Stimulated activated CD4-positive, alpha-beta T cell treated with anti-CD3 and anti-CD28 coated beads, Interleukin-1b, Interleukin-23, amount 100 ng/mL, for 1 hour (primary cell): Measurements from ENCODE around the gene ERVFRD-1.
"Not testable (repeated sequence)": the region's sequence is repeated elsewhere in the genome, so short reads cannot be mapped to it uniquely, and the experiment has no call there.

ENCODE experiments used
- DNase-seq, 2 donors: peaks; one replicate each; pipeline ENCODE4 v3.0.0-alpha.2; 2020; ENCODE audit warnings: low read depth in 2 of 2

ERVFRD-1 gene

GRCh38 chr6:11129908-11130565, 18.5 kb upstream of the ERVFRD-1 start:
- no peak for DNase-seq

- no peak for DNase-seq
Observed at GRCh38 chr6:11128608-11129007, 17.1 kb upstream of the ERVFRD-1 start.

GRCh38 chr6:11126876-11127275, 15.4 kb upstream of the ERVFRD-1 start:
- DNase-seq = no peak

GRCh38 chr6:11123978-11124377, 12.5 kb upstream of the ERVFRD-1 start:
- no peak for DNase-seq

- DNase-seq = no peak
Observed at GRCh38 chr6:11122380-11122779, 10.9 kb upstream of the ERVFRD-1 start.

- DNase-seq = no peak
Observed at GRCh38 chr6:11121851-11122250, 10.3 kb upstream of the ERVFRD-1 start.

- no peak for DNase-seq
Observed at GRCh38 chr6:11120271-11121005, 8.9 kb upstream of the ERVFRD-1 start.

- DNase-seq = not testable (repeated sequence)
Observed at GRCh38 chr6:11115808-11116536, 4.4 kb upstream of the ERVFRD-1 start.

GRCh38 chr6:11113038-11113437, 1.5 kb upstream of the ERVFRD-1 start:
- no peak for DNase-seq

- DNase-seq = no peak
Observed at GRCh38 chr6:11111769-11112437, 378 bp upstream of the ERVFRD-1 start.

- no peak for DNase-seq
Observed at GRCh38 chr6:11108726-11109125, 2.8 kb downstream of the ERVFRD-1 start.

GRCh38 chr6:11103065-11103464, 8.5 kb downstream of the ERVFRD-1 start:
- no peak for DNase-seq

GRCh38 chr6:11101417-11101816, 10.1 kb downstream of the ERVFRD-1 start:
- no peak for DNase-seq

- no peak for DNase-seq
Observed at GRCh38 chr6:11098004-11098403, 13.5 kb downstream of the ERVFRD-1 start.

GRCh38 chr6:11097476-11097875, 14.0 kb downstream of the ERVFRD-1 start:
- DNase-seq = no peak

GRCh38 chr6:11096109-11096508, 15.4 kb downstream of the ERVFRD-1 start:
- DNase-seq = no peak

GRCh38 chr6:11094941-11095340, 16.6 kb downstream of the ERVFRD-1 start:
- no peak for DNase-seq

- no peak for DNase-seq
Observed at GRCh38 chr6:11094411-11094851, 17.1 kb downstream of the ERVFRD-1 start.

GRCh38 chr6:11093626-11094410, 17.7 kb downstream of the ERVFRD-1 start, which contains the start of gene SMIM13:
SMIM13 (plus strand) TSS chr6:11093834; CDS start chr6:11094314, 480 bp downstream.
- DNase-seq = peak; percentile 71 to 82

GRCh38 chr6:11093376-11093625, 18.2 kb downstream of the ERVFRD-1 start:
- no peak for DNase-seq

- DNase-seq = no peak
Observed at GRCh38 chr6:11092668-11093375, 18.7 kb downstream of the ERVFRD-1 start.
